GM12878 (cell line): ENCODE results near the gene RIPK3.

Experiments
- BHLHE40 ChIP-seq, 2 experiments: fragments of 450-650 bp in 1 of 2; IDR thresholded peaks; 2 replicates each; pipeline ENCODE4 v1.6.1; 2011 to 2017; ENCODE audit warnings: low read depth in 2 of 2, borderline replicate concordance in 1 of 2, improper control_type of control experiment in 1 of 2, low read length in 1 of 2, mild to moderate bottlenecking in 1 of 2
- CHD1 ChIP-seq: IDR thresholded peaks from 2 replicates; pipeline ENCODE4 v1.6.1; 2012; ENCODE audit warnings: low read depth, low read length, improper control_type of control experiment
- HCFC1 ChIP-seq: fragments of 150-350 bp; IDR thresholded peaks from 2 replicates; pipeline ENCODE4 v1.6.1; 2014; ENCODE audit warnings: low read length
- TAF1 ChIP-seq: IDR thresholded peaks from 2 replicates; pipeline ENCODE4 v1.6.1; 2011; ENCODE audit warnings: mild to moderate bottlenecking, low read depth, low read length, borderline replicate concordance

GRCh38 chr14:24342889-24343288 lies 3.1 kb upstream of the RIPK3 start:
- no peak for TF ChIP-seq TAF1
- no peak for TF ChIP-seq BHLHE40 (IDR thresholded peaks at IDR 0.05; ENCODE audit: borderline replicate concordance in 1 of 2, low read depth in 2 of 2, low read length in 1 of 2)
- TF ChIP-seq CHD1, result no peak
- TF ChIP-seq HCFC1, result no peak
